Measurements from ENCODE around the gene YPEL4. TPM values are rescaled to one million over a fixed set of nuclear protein-coding genes. Genes with fewer than 3 reads are reported as not detected.

Gene YPEL4
- total and polyA plus RNA-seq, 12 donors: 0.18 to 15.7 (median 1.8) TPM

DNA sequence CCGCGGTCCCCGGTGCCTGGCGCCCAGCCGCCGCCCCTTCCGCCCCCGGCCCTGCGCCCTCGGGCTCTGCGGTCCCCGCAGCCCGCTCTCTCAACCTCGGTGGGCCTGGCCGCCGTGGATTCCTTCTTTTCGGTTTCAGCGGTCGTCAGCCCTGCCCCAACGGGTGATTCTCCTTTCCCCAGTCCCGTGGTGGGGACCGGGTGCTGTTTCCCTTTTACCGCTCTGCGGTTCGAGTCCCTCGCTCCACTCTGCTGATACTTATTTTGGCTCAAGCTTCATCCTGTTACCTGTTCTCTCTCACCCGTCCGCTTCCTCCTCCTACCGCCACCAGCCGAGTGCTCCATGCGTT is 18.7 kb upstream of the YPEL4 start:
- Histone ChIP-seq H3K27me3 (no peaks in the 10 kb centered on the region), H3K9me3 (replicated peaks in 1 of 3) (no peaks in the 10 kb centered on the region), H3K4me1 (replicated peaks in 1 of 2) (peaks cover 12 to 36% of the 10 kb centered on the region in 2 donors), H3K36me3 (replicated peaks in 1 of 2) (peaks cover 0 to 16% of the 10 kb centered on the region in 2 donors), H3K27ac (peak overlapping the region; percentile 81 to 100 (median 94)), H3K4me3 (peak overlapping the region; percentile 79 to 94 (median 84))
- TF ChIP-seq POLR2A (IDR thresholded peaks at IDR 0.05): no peak
- TF ChIP-seq, protein P1, sequence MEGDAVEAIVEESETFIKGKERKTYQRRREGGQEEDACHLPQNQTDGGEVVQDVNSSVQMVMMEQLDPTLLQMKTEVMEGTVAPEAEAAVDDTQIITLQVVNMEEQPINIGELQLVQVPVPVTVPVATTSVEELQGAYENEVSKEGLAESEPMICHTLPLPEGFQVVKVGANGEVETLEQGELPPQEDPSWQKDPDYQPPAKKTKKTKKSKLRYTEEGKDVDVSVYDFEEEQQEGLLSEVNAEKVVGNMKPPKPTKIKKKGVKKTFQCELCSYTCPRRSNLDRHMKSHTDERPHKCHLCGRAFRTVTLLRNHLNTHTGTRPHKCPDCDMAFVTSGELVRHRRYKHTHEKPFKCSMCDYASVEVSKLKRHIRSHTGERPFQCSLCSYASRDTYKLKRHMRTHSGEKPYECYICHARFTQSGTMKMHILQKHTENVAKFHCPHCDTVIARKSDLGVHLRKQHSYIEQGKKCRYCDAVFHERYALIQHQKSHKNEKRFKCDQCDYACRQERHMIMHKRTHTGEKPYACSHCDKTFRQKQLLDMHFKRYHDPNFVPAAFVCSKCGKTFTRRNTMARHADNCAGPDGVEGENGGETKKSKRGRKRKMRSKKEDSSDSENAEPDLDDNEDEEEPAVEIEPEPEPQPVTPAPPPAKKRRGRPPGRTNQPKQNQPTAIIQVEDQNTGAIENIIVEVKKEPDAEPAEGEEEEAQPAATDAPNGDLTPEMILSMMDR (IDR thresholded peaks at IDR 0.05): no peak
- DNase-seq: peak in 2 of 7 donors; percentile 28 to 45
- 0 to 1% (median 0%) methylated on average over 17 to 31 of the region's 31 CpGs for WGBS, 4 donors
- intact Hi-C loops (cut with DNase I): no loop called here

DNA sequence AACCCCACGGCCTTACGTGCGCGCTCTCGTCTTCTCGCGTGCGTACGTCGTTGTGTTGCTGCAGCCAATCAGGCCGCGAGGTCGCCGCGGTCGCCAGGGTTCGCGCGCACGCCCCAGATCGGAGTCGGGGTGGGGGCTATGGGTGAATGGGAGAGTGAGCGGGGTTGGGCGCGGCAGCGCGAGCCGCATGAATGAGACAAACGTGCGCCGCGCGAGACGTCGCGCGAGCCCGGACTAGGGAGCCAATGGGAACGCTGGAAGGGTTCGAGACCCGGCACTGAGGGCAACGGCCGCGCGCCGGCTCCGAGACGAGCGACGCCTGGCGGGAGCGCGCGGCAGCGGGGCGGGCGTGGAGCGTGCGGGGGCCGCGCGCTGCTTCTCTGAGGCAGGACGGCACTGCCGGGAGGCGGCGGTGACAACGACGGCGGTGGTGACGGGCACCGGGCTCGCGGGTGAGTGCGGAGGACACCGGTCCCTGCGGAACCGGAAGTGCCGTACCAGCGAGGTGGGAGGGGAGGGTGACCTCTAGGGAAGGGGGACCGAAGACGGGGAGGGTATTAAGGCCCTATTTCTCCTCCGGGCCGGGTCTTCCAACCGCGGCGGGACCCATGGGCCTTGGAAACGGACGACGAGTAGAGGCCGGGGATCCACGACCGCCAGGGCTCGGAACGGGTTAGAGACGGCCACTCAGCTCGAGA is 18.2 kb upstream of the YPEL4 start, which contains the start of gene ZDHHC5:
Gene ZDHHC5, plus strand, starts transcription at position 379 of the 698 bp plus-strand sequence. CDS start 4,977 bp downstream, outside the sequence.
- H3K9me3 ChIP-seq (replicated peaks in 1 of 3): no peaks in the 10 kb centered on the region
- peaks cover 12 to 36% of the 10 kb centered on the region in 2 donors for H3K4me1 ChIP-seq (replicated peaks in 1 of 2)
- peak within 1 kb of the TSS; percentile 81 to 100 (median 94) for H3K27ac ChIP-seq
- WGBS, 4 donors: 0 to 1% (median 0%) methylated on average over 30 to 96 of the region's 96 CpGs
- TF ChIP-seq POLR2A (IDR thresholded peaks at IDR 0.05): peak; percentile 91 to 95
- TF ChIP-seq, protein P1 (IDR thresholded peaks at IDR 0.05): peak in 4 of 6 experiments; percentile 20 to 59 (median 44)
- peaks cover 0 to 11% of the 10 kb centered on the region in 2 donors for H3K36me3 ChIP-seq (replicated peaks in 1 of 2)
- H3K4me3 ChIP-seq: peak within 1 kb of the TSS; percentile 79 to 94 (median 84)
- intact Hi-C loops (cut with DNase I): no loop called here
- DNase-seq: peak; percentile 99 to 100 (median 99)
- H3K27me3 ChIP-seq: no peaks in the 10 kb centered on the region

DNA sequence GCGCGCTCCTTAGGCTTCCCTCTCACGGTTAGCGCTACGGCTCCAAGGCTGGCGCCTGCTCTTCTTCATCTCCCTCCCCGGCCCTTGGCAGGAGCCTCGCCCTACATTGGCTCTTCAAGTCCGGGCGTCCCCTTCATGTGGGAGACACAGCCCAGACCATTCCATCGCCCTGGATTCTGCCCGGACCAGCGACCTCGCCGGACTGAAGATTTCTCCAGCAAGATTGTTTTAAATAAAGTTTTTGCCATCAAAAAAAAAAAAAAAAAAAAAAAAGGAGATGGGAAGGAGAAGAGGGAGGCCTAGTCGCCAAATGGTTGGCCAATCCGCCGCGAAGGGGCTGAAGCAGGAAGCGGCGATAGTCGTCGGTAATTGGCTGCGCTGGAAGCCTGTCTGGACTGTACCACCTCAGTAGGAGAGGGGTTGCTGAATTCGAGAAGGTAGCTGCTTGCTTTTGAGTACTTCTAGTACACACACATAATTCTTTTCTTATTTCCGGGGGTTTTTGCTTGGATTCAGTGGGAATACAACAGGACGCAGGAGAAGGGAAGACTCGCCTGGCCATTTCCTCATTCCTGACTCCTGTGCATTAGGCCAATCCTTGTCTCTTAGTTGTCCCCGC is 17.5 kb upstream of the YPEL4 start:
- peak; percentile 21 to 69 for TF ChIP-seq POLR2A (IDR thresholded peaks at IDR 0.05)
- TF ChIP-seq, protein P1 (IDR thresholded peaks at IDR 0.05): no peak
- 0 to 1% (median 0%) methylated on average over 25 to 29 of the region's 29 CpGs for WGBS, 4 donors
- H3K27ac ChIP-seq: peak overlapping the region; percentile 81 to 100 (median 94)

DNA sequence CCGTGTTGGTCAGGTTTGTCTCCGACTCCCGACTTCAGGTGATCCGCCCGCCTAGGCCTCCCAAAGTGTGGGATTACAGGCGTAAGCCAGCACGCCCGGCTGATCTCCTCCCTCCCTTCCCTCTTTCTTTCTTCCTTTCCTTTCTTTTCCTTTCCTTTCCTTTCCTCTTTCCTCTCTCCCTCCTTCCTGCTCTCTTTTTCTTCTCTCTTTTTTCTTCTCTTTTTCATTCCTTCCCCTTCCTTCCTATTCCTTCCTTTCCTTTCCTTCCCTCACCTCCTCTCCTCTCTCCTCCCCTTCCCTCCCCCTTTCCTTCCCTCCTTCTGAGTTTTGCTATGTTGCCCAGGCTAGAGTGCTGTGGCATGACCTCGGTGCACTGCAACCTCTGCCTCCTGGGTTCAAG is 14.3 kb upstream of the YPEL4 start:
- TF ChIP-seq POLR2A (IDR thresholded peaks at IDR 0.05): no peak
- TF ChIP-seq, protein P1 (IDR thresholded peaks at IDR 0.05): no peak
- Histone ChIP-seq H3K4me3 (no peak overlapping the region), H3K27ac (no peak overlapping the region), H3K9me3 (replicated peaks in 1 of 3) (no peaks in the 10 kb centered on the region), H3K27me3 (no peaks in the 10 kb centered on the region), H3K36me3 (replicated peaks in 1 of 2) (peaks cover 0 to 34% of the 10 kb centered on the region in 2 donors), H3K4me1 (replicated peaks in 1 of 2) (peaks cover 2 to 12% of the 10 kb centered on the region in 2 donors)
- 77 to 92% (median 81%) methylated on average over 9 of the region's 9 CpGs for WGBS, 4 donors
- no peak for DNase-seq
- intact Hi-C loops (cut with DNase I): no loop called here

More for the DNA sequence above, 17.5 kb upstream of the YPEL4 start:
- Histone ChIP-seq H3K9me3 (replicated peaks in 1 of 3) (no peaks in the 10 kb centered on the region), H3K36me3 (replicated peaks in 1 of 2) (peaks cover 0 to 9% of the 10 kb centered on the region in 2 donors), H3K4me3 (peak overlapping the region in 3 of 4 donors; percentile 59 to 94 (median 84)), H3K27me3 (no peaks in the 10 kb centered on the region), H3K4me1 (replicated peaks in 1 of 2) (peaks cover 12 to 36% of the 10 kb centered on the region in 2 donors)
- DNase-seq: peak; percentile 96 to 99 (median 99)
- intact Hi-C loops (cut with DNase I): no loop called here
